B cell (primary cell): ENCODE data around the gene THOP1.

Experiments used
- CTCF ChIP-seq: fragments of 200-600 bp; IDR thresholded peaks from one replicate; pipeline ENCODE4 v1.8.0; 2022; ENCODE audit warnings: antibody characterized with exemption, mild to moderate bottlenecking
- EZH2 ChIP-seq: IDR thresholded peaks from 2 replicates; pipeline ENCODE4 v1.6.1; 2012; ENCODE audit warnings: borderline replicate concordance, low read depth, mild to moderate bottlenecking, moderate library complexity, low read length; ENCODE audit not compliant: insufficient read depth, poor library complexity, severe bottlenecking

GRCh38 chr19:2758601-2759313 lies 26.5 kb upstream of the THOP1 start:
- TF ChIP-seq EZH2: no peak
- no peak for TF ChIP-seq CTCF
